ENCODE results near the gene KCNS3. TPM values are rescaled to one million over a fixed set of nuclear protein-coding genes. Genes with fewer than 3 reads are reported as not detected.
A peak's percentile ranks its signal among the peaks of the same experiment; 100 is the strongest.

KCNS3 gene
- total RNA-seq, 1 donor from 2014 or later, result 5.5 TPM

- Mint-ChIP-seq H3K27me3 (ENCODE audit: unreplicated experiment) (peaks cover 2% of the 10 kb centered on the region), H3K4me1 (ENCODE audit: low read depth, unreplicated experiment) (peaks cover 6% of the 10 kb centered on the region), H3K36me3 (ENCODE audit: unreplicated experiment) (peaks cover 6% of the 10 kb centered on the region), H3K9me3 (ENCODE audit: unreplicated experiment) (peaks cover 5% of the 10 kb centered on the region), H3K4me3 (ENCODE audit: unreplicated experiment) (no peak overlapping the region), H3K27ac (ENCODE audit: unreplicated experiment) (no peak overlapping the region)
- DNase-seq, result no peak
- TF ChIP-seq CTCF (IDR thresholded peaks at IDR 0.05; ENCODE audit: partially characterized antibody, unreplicated experiment), result no peak
Measured at GRCh38 chr2:17910980-17911379, 32.5 kb downstream of the KCNS3 start.

GRCh38 chr2:17911491-17912260, 33.2 kb downstream of the KCNS3 start:
- Mint-ChIP-seq H3K27me3 (ENCODE audit: unreplicated experiment) (peaks cover 2% of the 10 kb centered on the region), H3K27ac (ENCODE audit: unreplicated experiment) (no peak overlapping the region), H3K4me3 (ENCODE audit: unreplicated experiment) (no peak overlapping the region), H3K4me1 (ENCODE audit: low read depth, unreplicated experiment) (peaks cover 6% of the 10 kb centered on the region), H3K9me3 (ENCODE audit: unreplicated experiment) (peaks cover 1% of the 10 kb centered on the region), H3K36me3 (ENCODE audit: unreplicated experiment) (peaks cover 6% of the 10 kb centered on the region)
- no peak for DNase-seq
- TF ChIP-seq CTCF (IDR thresholded peaks at IDR 0.05; ENCODE audit: partially characterized antibody, unreplicated experiment), result no peak

GRCh38 chr2:17912266-17912691, 33.8 kb downstream of the KCNS3 start:
- DNase-seq, result peak; percentile 40
- Mint-ChIP-seq H3K4me3 (ENCODE audit: unreplicated experiment) (no peak overlapping the region), H3K9me3 (ENCODE audit: unreplicated experiment) (peaks cover 1% of the 10 kb centered on the region), H3K36me3 (ENCODE audit: unreplicated experiment) (peaks cover 6% of the 10 kb centered on the region), H3K27ac (ENCODE audit: unreplicated experiment) (no peak overlapping the region), H3K4me1 (ENCODE audit: low read depth, unreplicated experiment) (peaks cover 6% of the 10 kb centered on the region), H3K27me3 (ENCODE audit: unreplicated experiment) (peaks cover 2% of the 10 kb centered on the region)
- no peak for TF ChIP-seq CTCF (IDR thresholded peaks at IDR 0.05; ENCODE audit: partially characterized antibody, unreplicated experiment)

GRCh38 chr2:17915099-17915498, 36.6 kb downstream of the KCNS3 start:
- DNase-seq, result no peak
- Mint-ChIP-seq H3K9me3 (ENCODE audit: unreplicated experiment) (no peaks in the 10 kb centered on the region), H3K27ac (ENCODE audit: unreplicated experiment) (no peak overlapping the region), H3K4me3 (ENCODE audit: unreplicated experiment) (no peak overlapping the region), H3K4me1 (ENCODE audit: low read depth, unreplicated experiment) (peaks cover 8% of the 10 kb centered on the region), H3K27me3 (ENCODE audit: unreplicated experiment) (no peaks in the 10 kb centered on the region), H3K36me3 (ENCODE audit: unreplicated experiment) (no peaks in the 10 kb centered on the region)
- TF ChIP-seq CTCF (IDR thresholded peaks at IDR 0.05; ENCODE audit: partially characterized antibody, unreplicated experiment), result no peak

- H3K27ac Mint-ChIP-seq (ENCODE audit: unreplicated experiment), result no peak overlapping the region
- peaks cover 8% of the 10 kb centered on the region for H3K4me1 Mint-ChIP-seq (ENCODE audit: low read depth, unreplicated experiment)
- no peak for TF ChIP-seq CTCF (IDR thresholded peaks at IDR 0.05; ENCODE audit: partially characterized antibody, unreplicated experiment)
- no peaks in the 10 kb centered on the region for H3K36me3 Mint-ChIP-seq (ENCODE audit: unreplicated experiment)
- no peaks in the 10 kb centered on the region for H3K27me3 Mint-ChIP-seq (ENCODE audit: unreplicated experiment)
- no peaks in the 10 kb centered on the region for H3K9me3 Mint-ChIP-seq (ENCODE audit: unreplicated experiment)
- no peak for DNase-seq
- no peak overlapping the region for H3K4me3 Mint-ChIP-seq (ENCODE audit: unreplicated experiment)
Measured at GRCh38 chr2:17915811-17916518, 37.5 kb downstream of the KCNS3 start.
